ENCODE data around the gene RCAN3. TPM values are rescaled to one million over a fixed set of nuclear protein-coding genes. Genes with fewer than 3 reads are reported as not detected.

RCAN3 gene
- total and polyA plus RNA-seq, 2 of the 4 experiments (the other 2 are of a cell fraction): 4.0 to 5.9 TPM

- Histone ChIP-seq H4K20me1 (ENCODE audit: insufficient read depth, low read length) (no peaks in the 10 kb centered on the region), H4K5ac (ENCODE audit: low read depth, low read length) (no peak overlapping the region), H3K79me1 (ENCODE audit: low read depth in 1 of 2, low read length in 2 of 2) (no peaks in the 10 kb centered on the region), H3K4me3 (ENCODE audit: insufficient read depth, low read depth, low read length) (no peak overlapping the region), H3K56ac (ENCODE audit: extremely low read depth, insufficient read depth, low read length) (no peak overlapping the region), H2AK5ac (ENCODE audit: low read depth, low read length) (no peak overlapping the region), H3K9me1 (ENCODE audit: insufficient read depth, low read length) (peaks cover under 1% of the 10 kb centered on the region; the same call in 1 of the 2 replicates), H3K4me1 (ENCODE audit: control insufficient read depth, insufficient read depth, low read length) (peaks cover 2% of the 10 kb centered on the region), H2AFZ (replicated peaks; ENCODE audit: low read length, poor library complexity) (no peak overlapping the region), H2BK120ac (ENCODE audit: low read depth, low read length) (no peak overlapping the region), H2AK9ac (replicated peaks; ENCODE audit: low read depth, low read length, poor library complexity) (no peak overlapping the region), H3K27ac (ENCODE audit: insufficient read depth, low read length) (no peak overlapping the region), H3K27me3 (ENCODE audit: control insufficient read depth, insufficient read depth, low read length) (no peaks in the 10 kb centered on the region), H2BK5ac (ENCODE audit: low read depth, low read length, poor library complexity, severe bottlenecking) (no peak overlapping the region), H3K23ac (ENCODE audit: low read depth, low read length) (no peak overlapping the region), H2BK20ac (ENCODE audit: low read depth, low read length) (no peak overlapping the region), H3K9ac (ENCODE audit: low read depth, low read length) (no peak overlapping the region), H3K14ac (replicated peaks; ENCODE audit: low read depth, low read length) (peak overlapping the region; percentile 51; the same call in 1 of the 2 replicates), H3K36me3 (ENCODE audit: control insufficient read depth, insufficient read depth, low read length) (peaks cover 2% of the 10 kb centered on the region; the same call in 1 of the 2 replicates), H3K18ac (ENCODE audit: low read depth, low read length) (no peak overlapping the region), H3K4ac (ENCODE audit: low read depth, low read length) (no peak overlapping the region), H4K8ac (ENCODE audit: low read depth in 2 of 2, low read length in 2 of 2) (no peak overlapping the region), H3K9me3 (ENCODE audit: control insufficient read depth, insufficient read depth, low read length) (no peaks in the 10 kb centered on the region), H3K4me2 (ENCODE audit: low read depth, low read length) (no peak overlapping the region), H4K91ac (ENCODE audit: insufficient read depth, low read depth, low read length) (no peak overlapping the region), H2BK15ac (ENCODE audit: low read depth, low read length) (no peak overlapping the region)
- intact Hi-C loops (cut with micrococcal nuclease) (loop anchor here (1.0 kb wide), 1 partner anchor 47 kb away; no protein-coding TSS in a partner anchor), in situ Hi-C loops (cut with MboI; ENCODE audit: low sequenced_read_pairs) (no loop called here), dilution Hi-C loops (cut with HindIII; ENCODE audit: low sequenced_read_pairs, unreplicated experiment) (no loop called here)
- POLR2A ChIA-PET (ENCODE audit: unreplicated experiment): no interaction called here
- no peak for TF ChIP-seq USF2 (IDR thresholded peaks at IDR 0.05; ENCODE audit: low read depth, low read length)
- TF ChIP-seq POLR2A (IDR thresholded peaks at IDR 0.05; ENCODE audit: low read depth, low read length): no peak
- TF ChIP-seq MXI1 (IDR thresholded peaks at IDR 0.05; ENCODE audit: borderline replicate concordance, low read depth, low read length): no peak
- no peak for TF ChIP-seq RCOR1 (IDR thresholded peaks at IDR 0.05; ENCODE audit: insufficient replicate concordance, low read length)
- TF ChIP-seq MAZ (IDR thresholded peaks at IDR 0.05; ENCODE audit: borderline replicate concordance, low read depth, low read length): no peak
- no peak for TF ChIP-seq RAD21 (IDR thresholded peaks at IDR 0.05; ENCODE audit: low read length)
- TF ChIP-seq SMC3 (IDR thresholded peaks at IDR 0.05; ENCODE audit: low read depth, low read length): no peak
- no peak for TF ChIP-seq RFX5 (IDR thresholded peaks at IDR 0.05; ENCODE audit: low read depth, low read length)
- TF ChIP-seq CHD1 (IDR thresholded peaks at IDR 0.05; ENCODE audit: low read depth, low read length): no peak
- no peak for TF ChIP-seq NFE2L2 (IDR thresholded peaks at IDR 0.05; ENCODE audit: low read depth, low read length)
- CTCF ChIA-PET: interaction anchor here (0.6 to 0.8 kb wide), 2 partner anchors 9 to 215 kb away, joined by 3 to 6 read pairs; no protein-coding TSS in a partner anchor
- DNase-seq (peak; percentile 71), ATAC-seq (ENCODE audit: low read depth) (no peak)
- BruUV-seq (replicated peaks): no TSS peak
- WGBS, 2 experiments (ENCODE audit: extremely low coverage in 2 of 2, insufficient read length in 1 of 2): 55% methylated on average over 4 of the region's 7 CpGs; no CpG with 5 or more reads in 1 of the 2 experiments
Observed at GRCh38 chr1:24536391-24536840, 33.8 kb downstream of the RCAN3 start.

Data from IMR-90 (cell line).